ENCODE data around the gene SLC9C1.

The SLC9C1 gene

DNA sequence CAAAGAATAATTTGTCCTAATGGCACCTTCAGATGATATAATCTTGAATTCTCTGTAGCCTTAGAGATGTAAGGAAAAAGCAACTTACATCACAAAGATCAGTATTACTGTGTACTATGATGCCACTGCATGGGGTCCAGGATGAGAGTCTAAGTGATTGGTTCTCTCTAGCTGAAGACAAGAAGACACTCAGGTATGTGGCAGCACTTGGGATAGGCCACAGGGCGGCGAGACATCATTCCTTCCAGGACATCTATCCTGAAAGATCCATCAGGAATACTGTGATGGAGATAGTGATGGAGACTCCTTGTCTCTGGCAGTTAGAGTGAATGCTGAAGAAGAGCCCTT is 41.4 kb upstream of the SLC9C1 start:
- no peak for DNase-seq (ENCODE audit: low read depth, low spot score)
- in situ Hi-C loops (cut with HindIII; ENCODE audit: low sequenced_read_pairs) = no loop called here
- no peak overlapping the region for H3K4me3 ChIP-seq (ENCODE audit: low read depth, low read length)
- TF ChIP-seq, protein P1, sequence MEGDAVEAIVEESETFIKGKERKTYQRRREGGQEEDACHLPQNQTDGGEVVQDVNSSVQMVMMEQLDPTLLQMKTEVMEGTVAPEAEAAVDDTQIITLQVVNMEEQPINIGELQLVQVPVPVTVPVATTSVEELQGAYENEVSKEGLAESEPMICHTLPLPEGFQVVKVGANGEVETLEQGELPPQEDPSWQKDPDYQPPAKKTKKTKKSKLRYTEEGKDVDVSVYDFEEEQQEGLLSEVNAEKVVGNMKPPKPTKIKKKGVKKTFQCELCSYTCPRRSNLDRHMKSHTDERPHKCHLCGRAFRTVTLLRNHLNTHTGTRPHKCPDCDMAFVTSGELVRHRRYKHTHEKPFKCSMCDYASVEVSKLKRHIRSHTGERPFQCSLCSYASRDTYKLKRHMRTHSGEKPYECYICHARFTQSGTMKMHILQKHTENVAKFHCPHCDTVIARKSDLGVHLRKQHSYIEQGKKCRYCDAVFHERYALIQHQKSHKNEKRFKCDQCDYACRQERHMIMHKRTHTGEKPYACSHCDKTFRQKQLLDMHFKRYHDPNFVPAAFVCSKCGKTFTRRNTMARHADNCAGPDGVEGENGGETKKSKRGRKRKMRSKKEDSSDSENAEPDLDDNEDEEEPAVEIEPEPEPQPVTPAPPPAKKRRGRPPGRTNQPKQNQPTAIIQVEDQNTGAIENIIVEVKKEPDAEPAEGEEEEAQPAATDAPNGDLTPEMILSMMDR (IDR thresholded peaks at IDR 0.05; ENCODE audit: low read depth, low read length) = no peak

DNA sequence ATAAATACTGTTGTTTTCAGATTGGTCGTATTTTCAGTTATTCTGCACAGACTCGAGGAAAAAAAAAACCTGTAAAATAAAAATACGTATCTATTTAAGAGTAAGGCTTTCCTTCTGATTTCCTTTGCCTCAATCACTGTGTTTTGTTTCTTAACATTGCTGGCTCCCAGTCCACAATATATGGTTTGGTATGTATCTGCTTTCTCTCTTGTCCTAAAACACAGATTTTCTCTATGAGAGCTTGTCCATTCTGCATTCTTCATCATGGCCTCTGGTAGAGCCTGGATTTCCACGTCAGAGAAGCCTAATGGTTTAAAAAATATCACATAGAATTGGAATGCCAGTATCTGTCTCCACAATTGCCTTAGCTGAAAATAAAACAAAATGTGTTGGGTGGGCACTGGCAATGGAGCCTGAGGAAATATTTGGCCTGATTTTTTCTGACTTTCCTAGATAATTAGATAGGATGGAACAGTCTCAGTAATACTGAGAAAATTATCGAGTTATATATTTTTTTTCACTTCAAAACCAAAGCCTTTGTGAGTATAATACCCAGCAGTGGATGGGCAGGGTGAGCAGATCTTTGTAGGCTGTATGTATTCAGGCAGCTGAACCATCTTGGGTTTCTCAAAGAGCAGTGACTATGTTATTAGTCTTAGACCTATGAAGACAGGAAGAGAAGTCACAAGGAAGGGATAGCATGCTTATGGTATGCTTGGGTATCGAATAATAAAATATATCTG is 40.8 kb upstream of the SLC9C1 start:
- in situ Hi-C loops (cut with HindIII; ENCODE audit: low sequenced_read_pairs) = no loop called here
- DNase-seq (ENCODE audit: low read depth, low spot score) = no peak
- TF ChIP-seq, protein P1 (IDR thresholded peaks at IDR 0.05; ENCODE audit: low read depth, low read length) = no peak
- no peak overlapping the region for H3K4me3 ChIP-seq (ENCODE audit: low read depth, low read length)

DNA sequence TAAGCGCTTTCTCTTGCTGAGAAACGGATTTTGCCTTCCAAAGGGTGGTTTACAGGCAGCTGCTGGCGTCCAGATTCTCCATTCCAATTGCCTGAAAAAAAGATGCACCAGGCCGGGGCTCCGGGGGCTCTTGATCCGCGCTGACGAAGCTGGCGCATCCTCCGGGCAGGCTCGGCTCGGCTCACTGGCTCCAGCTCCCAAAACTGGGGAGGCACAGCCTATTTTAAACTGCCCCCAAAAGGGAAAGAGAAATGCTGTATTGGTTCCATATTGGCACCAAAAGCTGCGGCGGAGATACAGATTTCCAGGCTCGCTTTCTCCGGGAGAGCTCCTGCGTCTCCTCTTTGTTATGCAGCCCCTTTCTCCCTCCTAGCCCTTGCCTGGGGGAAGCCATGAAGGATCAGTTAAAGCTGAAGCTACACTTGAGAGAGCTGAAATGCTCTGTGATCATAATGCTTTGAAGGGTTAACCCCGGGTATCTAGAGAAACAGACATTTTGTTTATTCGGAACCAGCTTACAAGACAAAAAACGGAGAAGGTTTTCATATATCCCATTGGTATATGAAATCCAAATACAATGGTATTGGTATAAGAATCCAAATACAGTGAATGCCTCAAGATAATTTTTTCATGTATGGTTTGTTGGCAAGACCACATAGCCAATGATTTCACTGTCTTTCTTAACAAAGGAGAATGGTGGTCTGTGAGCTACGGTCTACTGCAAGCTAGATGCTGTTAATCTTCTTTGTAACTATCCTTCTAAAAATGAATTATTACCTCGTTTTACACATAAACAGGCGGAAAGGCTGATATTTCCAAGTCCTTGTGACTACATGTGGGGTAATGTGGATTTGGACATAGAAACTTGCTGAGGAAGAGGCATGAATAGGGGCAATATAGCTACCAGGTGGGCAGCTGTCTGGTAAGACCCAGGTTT is 39.6 kb upstream of the SLC9C1 start:
- in situ Hi-C loops (cut with HindIII; ENCODE audit: low sequenced_read_pairs) = no loop called here
- DNase-seq (ENCODE audit: low read depth, low spot score) = peak; percentile 59
- TF ChIP-seq, protein P1 (IDR thresholded peaks at IDR 0.05; ENCODE audit: low read depth, low read length) = no peak

DNA sequence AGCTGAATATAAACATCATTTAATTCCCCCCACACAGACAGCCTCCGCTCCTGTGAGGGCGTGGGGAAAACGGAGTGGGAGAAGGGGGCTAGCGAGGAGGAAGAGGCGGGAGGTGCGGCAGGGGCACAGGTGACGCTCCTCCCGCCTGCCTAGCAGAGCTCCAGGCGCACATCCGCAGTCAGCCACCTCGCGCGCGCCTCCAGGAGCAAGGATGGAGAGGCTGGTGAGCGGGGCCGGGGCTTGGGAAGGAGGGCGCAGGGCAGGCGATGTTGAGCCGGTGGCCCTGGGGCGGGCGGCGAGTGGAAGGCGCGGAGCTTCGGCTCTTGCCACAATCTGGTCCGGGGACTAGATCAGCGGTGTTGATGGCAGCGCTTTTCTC is 39.0 kb upstream of the SLC9C1 start, which contains the start of gene CD200:
CD200 (plus strand) TSS at position 155 of the 379 bp plus-strand sequence; CDS start at position 212, 57 bp downstream.
- no peak for DNase-seq (ENCODE audit: low read depth, low spot score)
- TF ChIP-seq, protein P1 (IDR thresholded peaks at IDR 0.05; ENCODE audit: low read depth, low read length) = no peak
- peak within 1 kb of the TSS; percentile 58 for H3K4me3 ChIP-seq (ENCODE audit: low read depth, low read length)

More for the DNA sequence above, 39.6 kb upstream of the SLC9C1 start:
- peak overlapping the region; percentile 58 for H3K4me3 ChIP-seq (ENCODE audit: low read depth, low read length)

DNA sequence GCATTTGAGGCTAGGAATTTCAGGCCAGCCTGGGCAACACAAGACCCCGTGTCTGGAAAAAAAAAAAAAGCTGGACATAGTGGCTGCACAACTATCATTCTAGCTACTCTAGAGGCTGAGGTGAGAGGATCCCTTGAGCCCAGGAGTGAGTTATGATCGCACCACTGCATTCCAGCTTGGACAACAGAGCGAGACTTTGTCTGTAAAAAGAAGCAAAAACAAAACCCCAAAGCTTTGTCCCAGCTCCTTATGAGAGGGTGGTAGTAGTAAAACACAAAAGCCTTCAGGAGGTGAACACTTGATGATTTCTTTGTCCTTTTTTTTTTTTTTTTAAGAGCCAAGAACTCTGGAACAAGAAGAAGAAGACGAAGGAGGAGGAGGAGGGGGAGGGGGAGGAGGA is 37.8 kb upstream of the SLC9C1 start:
- TF ChIP-seq, protein P1 (IDR thresholded peaks at IDR 0.05; ENCODE audit: low read depth, low read length) = no peak
- no peak overlapping the region for H3K4me3 ChIP-seq (ENCODE audit: low read depth, low read length)
- DNase-seq (ENCODE audit: low read depth, low spot score) = no peak
- in situ Hi-C loops (cut with HindIII; ENCODE audit: low sequenced_read_pairs) = no loop called here

More for the DNA sequence above, 39.0 kb upstream of the SLC9C1 start, which contains the start of gene CD200:
- in situ Hi-C loops (cut with HindIII; ENCODE audit: low sequenced_read_pairs) = no loop called here

DNA sequence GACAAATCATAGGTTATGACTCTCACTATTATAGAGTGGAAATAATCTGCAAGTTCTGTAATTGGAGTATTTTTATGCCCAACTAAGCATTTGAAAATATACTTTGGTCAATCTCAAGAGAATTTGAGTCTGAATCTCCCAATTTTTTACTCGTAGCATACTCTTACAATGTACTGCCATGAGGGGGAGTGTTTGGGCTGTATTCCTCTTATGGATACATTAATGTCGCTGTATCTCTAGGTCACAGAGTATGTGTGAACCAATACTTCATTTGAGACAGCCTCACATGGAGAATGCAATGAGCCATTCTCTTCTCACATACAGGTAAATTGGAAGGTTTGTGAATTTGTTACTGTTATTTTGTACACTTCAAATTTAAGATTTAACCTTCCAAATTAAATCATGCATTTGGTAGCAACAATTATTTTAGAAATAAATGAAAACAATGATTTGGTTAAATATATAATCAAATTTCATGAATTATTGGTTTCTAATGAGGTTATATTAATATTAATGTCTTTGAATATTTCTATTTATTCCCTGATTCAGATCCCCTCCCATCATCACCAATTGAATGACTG is 33.4 kb upstream of the SLC9C1 start:
- in situ Hi-C loops (cut with HindIII; ENCODE audit: low sequenced_read_pairs) = no loop called here
- TF ChIP-seq, protein P1 (IDR thresholded peaks at IDR 0.05; ENCODE audit: low read depth, low read length) = peak; percentile 68
- DNase-seq (ENCODE audit: low read depth, low spot score) = peak; percentile 63
- H3K4me3 ChIP-seq (ENCODE audit: low read depth, low read length) = no peak overlapping the region
